Measurements from ENCODE around the gene GP1BB.

The GP1BB gene

DNA sequence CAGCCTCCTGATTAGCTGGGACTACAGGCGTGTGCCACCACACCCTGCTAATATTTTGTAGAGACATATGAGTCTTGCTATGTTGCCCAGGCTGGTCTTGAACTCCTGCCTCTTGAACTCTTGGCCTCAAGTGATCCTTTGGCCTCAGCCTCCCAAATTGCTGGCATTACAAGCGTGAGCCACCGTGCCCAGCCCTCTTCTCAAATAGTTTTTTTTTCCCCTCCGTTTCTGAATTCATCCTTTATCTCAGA is 49.0 kb downstream of the GP1BB start:
- H2AFZ ChIP-seq, result no peak overlapping the region
- H3K36me3 ChIP-seq (ENCODE audit: control insufficient read depth, insufficient read depth, low read length), result no peaks in the 10 kb centered on the region
- no peaks in the 10 kb centered on the region for H3K27me3 ChIP-seq (ENCODE audit: control insufficient read depth, insufficient read depth, low read length)
- no peak overlapping the region for H3K4me3 ChIP-seq (ENCODE audit: low read depth, low read length)
- H3K27ac ChIP-seq, result no peak overlapping the region
- no peaks in the 10 kb centered on the region for H3K4me1 ChIP-seq
- H3K9ac ChIP-seq, result no peak overlapping the region
- H3K9me3 ChIP-seq (ENCODE audit: control insufficient read depth, low read length), result no peaks in the 10 kb centered on the region
- H3K4me2 ChIP-seq (ENCODE audit: low read length), result no peak overlapping the region
- no peaks in the 10 kb centered on the region for H3K79me2 ChIP-seq
- TF ChIP-seq, protein P1, sequence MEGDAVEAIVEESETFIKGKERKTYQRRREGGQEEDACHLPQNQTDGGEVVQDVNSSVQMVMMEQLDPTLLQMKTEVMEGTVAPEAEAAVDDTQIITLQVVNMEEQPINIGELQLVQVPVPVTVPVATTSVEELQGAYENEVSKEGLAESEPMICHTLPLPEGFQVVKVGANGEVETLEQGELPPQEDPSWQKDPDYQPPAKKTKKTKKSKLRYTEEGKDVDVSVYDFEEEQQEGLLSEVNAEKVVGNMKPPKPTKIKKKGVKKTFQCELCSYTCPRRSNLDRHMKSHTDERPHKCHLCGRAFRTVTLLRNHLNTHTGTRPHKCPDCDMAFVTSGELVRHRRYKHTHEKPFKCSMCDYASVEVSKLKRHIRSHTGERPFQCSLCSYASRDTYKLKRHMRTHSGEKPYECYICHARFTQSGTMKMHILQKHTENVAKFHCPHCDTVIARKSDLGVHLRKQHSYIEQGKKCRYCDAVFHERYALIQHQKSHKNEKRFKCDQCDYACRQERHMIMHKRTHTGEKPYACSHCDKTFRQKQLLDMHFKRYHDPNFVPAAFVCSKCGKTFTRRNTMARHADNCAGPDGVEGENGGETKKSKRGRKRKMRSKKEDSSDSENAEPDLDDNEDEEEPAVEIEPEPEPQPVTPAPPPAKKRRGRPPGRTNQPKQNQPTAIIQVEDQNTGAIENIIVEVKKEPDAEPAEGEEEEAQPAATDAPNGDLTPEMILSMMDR (IDR thresholded peaks at IDR 0.05), result no peak

DNA sequence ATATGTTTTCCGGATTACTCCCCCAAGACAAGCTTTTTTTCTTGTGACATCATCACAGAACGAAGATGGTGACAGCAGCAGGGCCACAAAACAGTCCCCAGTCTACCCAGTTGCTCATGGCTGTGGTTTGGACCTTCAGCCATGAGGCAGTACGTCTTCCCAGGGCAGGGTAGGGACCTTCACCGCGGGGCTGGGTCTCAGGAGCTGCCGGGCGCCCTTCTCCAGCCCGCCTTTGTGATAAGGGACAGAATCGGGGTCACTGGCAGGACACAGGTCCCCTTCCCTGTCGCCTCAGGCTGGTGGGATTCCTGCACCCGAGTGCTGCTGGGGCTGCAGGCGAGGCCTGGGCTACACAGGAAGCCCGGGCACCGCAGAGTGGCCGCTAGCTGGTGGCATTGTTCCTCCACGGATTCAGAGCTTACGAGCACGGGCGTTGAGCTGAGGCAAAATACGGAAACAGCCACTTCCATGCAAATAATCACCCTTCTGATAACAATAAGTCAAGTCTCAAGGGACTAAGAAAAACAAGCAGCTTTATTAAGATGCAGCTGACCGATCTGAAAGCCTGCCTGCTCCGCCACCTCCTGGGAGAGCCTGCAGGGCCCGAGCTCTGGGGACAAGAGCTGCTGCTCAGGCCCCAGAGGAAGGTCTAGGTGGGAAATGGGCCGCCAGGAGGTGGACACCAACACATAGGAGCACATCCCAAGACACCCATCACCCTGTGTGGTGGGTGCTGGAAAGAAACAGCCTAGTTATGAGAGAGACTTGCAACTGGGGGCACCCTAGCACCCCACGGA is 49.5 kb downstream of the GP1BB start:
- Histone ChIP-seq H3K4me3 (ENCODE audit: low read depth, low read length) (no peak overlapping the region), H3K27ac (no peak overlapping the region), H3K4me1 (no peaks in the 10 kb centered on the region), H3K79me2 (no peaks in the 10 kb centered on the region), H3K36me3 (ENCODE audit: control insufficient read depth, insufficient read depth, low read length) (no peaks in the 10 kb centered on the region), H3K9me3 (ENCODE audit: control insufficient read depth, low read length) (no peaks in the 10 kb centered on the region), H2AFZ (no peak overlapping the region), H3K4me2 (ENCODE audit: low read length) (no peak overlapping the region), H3K9ac (no peak overlapping the region), H3K27me3 (ENCODE audit: control insufficient read depth, insufficient read depth, low read length) (no peaks in the 10 kb centered on the region)
- TF ChIP-seq, protein P1 (IDR thresholded peaks at IDR 0.05), result no peak

DNA sequence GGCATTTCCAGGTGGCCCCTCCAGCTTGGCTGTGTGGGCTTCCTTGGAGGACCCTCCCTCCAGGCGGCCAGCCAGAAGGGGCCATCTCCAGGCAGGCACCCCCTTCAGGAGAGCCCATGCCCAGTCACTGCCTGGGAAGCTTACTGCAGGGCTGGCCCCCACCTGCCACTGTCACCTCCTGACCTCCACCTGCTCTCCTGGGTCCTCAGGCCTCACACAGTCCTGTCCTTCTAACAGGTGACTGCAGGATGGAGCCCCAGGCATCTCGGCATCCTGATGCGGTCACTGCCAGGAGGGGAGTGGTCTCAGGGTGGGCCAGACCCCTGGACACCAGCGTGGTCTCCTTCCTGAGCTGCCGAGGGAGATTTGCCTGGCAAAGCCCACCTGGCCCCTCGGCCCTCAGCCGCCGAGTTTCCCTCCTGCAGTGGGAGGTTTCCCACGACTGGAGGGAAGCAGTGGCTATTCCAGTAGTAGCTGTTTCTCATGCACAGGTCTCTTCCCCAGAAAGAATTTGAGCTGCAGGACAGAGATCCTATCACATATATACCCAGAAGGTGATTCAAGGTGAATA is 50.2 kb downstream of the GP1BB start:
- TF ChIP-seq, protein P1 (IDR thresholded peaks at IDR 0.05), result no peak
- Histone ChIP-seq H3K4me1 (no peaks in the 10 kb centered on the region), H3K9ac (no peak overlapping the region), H3K79me2 (no peaks in the 10 kb centered on the region), H2AFZ (no peak overlapping the region), H3K27ac (no peak overlapping the region), H3K9me3 (ENCODE audit: control insufficient read depth, low read length) (no peaks in the 10 kb centered on the region), H3K36me3 (ENCODE audit: control insufficient read depth, insufficient read depth, low read length) (no peaks in the 10 kb centered on the region), H3K4me3 (ENCODE audit: low read depth, low read length) (no peak overlapping the region), H3K27me3 (ENCODE audit: control insufficient read depth, insufficient read depth, low read length) (no peaks in the 10 kb centered on the region), H3K4me2 (ENCODE audit: low read length) (no peak overlapping the region)

Data from parathyroid adenoma (tissue), 2 donors.